PFSK-1 (cell line): Measurements from ENCODE around the gene TMEM178A.

Experiments
- POLR2AphosphoS5 ChIP-seq: IDR thresholded peaks from 2 replicates; pipeline ENCODE4 v1.6.1; 2012; ENCODE audit warnings: low read depth, mild to moderate bottlenecking, control low read depth, low read length, moderate library complexity
- REST ChIP-seq, 2 experiments: IDR thresholded peaks; 2 replicates each; pipeline versions ENCODE4 v1.6.1 to v1.8.0; 2011 to 2012; ENCODE audit warnings: low read depth in 2 of 2, low read length in 2 of 2, control low read depth in 1 of 2, inconsistent platforms in 1 of 2, mild to moderate bottlenecking in 1 of 2, moderate library complexity in 1 of 2; ENCODE audit not compliant: insufficient read depth in 1 of 2
- TAF1 ChIP-seq: IDR thresholded peaks from 2 replicates; pipeline ENCODE4 v1.6.1; 2012; ENCODE audit warnings: low read length, control low read depth, borderline replicate concordance; ENCODE audit not compliant: insufficient read depth

DNA sequence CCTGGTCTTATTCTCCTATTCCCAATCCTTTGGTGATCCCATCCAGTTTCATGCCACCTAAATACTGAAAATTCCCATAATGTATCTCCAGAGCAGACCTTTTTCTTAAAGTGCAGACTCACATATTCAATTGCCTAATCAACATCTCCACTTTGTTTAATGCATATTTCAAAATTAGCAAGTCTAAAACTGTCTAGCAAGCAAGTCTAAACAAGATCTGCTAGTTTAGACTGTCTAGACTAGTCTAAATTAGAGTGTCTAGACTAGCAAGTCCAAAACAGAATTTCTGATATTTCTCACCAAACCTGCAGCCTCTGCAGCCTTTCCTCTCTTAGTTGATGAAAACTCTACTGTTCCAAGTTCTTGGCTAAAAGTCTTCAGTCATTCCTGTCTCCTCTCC, 68.7 kb downstream of the TMEM178A start:
- TF ChIP-seq REST (IDR thresholded peaks at IDR 0.05; ENCODE audit: insufficient read depth in 1 of 2, low read depth in 2 of 2, low read length in 2 of 2) (no peak), POLR2AphosphoS5 (no peak), TAF1 (no peak)
